Embryonic facial prominence (tissue), 1 donor: Measurements from ENCODE around the gene COX7A2.

Experiments
- DNase-seq: peaks from one replicate; pipeline ENCODE4 v3.0.0-alpha.2; 2016; ENCODE audit errors: extremely low spot score

Gene COX7A2

GRCh38 chr6:75243333-75244062, at the start of gene COX7A2:
Gene COX7A2 (minus strand): TSS chr6:75243801. CDS start chr6:75243734, 67 bp downstream.
- peak; percentile 97 for DNase-seq

GRCh38 chr6:75292555-75292954, 49.0 kb upstream of the COX7A2 start:
- DNase-seq, result no peak

GRCh38 chr6:75291744-75292143, 48.1 kb upstream of the COX7A2 start:
- DNase-seq, result no peak

GRCh38 chr6:75291331-75291730, 47.7 kb upstream of the COX7A2 start:
- no peak for DNase-seq

GRCh38 chr6:75290136-75290945, 46.7 kb upstream of the COX7A2 start:
- no peak for DNase-seq

GRCh38 chr6:75288023-75288422, 44.4 kb upstream of the COX7A2 start:
- no peak for DNase-seq

GRCh38 chr6:75287424-75287823, 43.8 kb upstream of the COX7A2 start:
- no peak for DNase-seq

GRCh38 chr6:75286955-75287354, 43.4 kb upstream of the COX7A2 start:
- no peak for DNase-seq

GRCh38 chr6:75285283-75285639, 41.7 kb upstream of the COX7A2 start:
- DNase-seq, result no peak

GRCh38 chr6:75284632-75285282, 41.2 kb upstream of the COX7A2 start, which contains the start of gene TMEM30A:
Gene TMEM30A (minus strand): TSS chr6:75284792. CDS start chr6:75284638, 154 bp downstream.
- DNase-seq, result peak; percentile 99

GRCh38 chr6:75283907-75284631, 40.5 kb upstream of the COX7A2 start:
- DNase-seq, result no peak

- DNase-seq, result no peak
These were observed 39.1 kb upstream of the COX7A2 start for GRCh38 chr6:75282706-75283105.

GRCh38 chr6:75281653-75282052, 38.1 kb upstream of the COX7A2 start:
- no peak for DNase-seq

GRCh38 chr6:75280131-75280855, 36.7 kb upstream of the COX7A2 start:
- DNase-seq, result no peak

- no peak for DNase-seq
These were observed 35.8 kb upstream of the COX7A2 start for GRCh38 chr6:75279418-75279817.

GRCh38 chr6:75278474-75279077, 35.0 kb upstream of the COX7A2 start:
- no peak for DNase-seq

- no peak for DNase-seq
These were observed 31.5 kb upstream of the COX7A2 start for GRCh38 chr6:75275067-75275466.

- no peak for DNase-seq
These were observed 29.4 kb upstream of the COX7A2 start for GRCh38 chr6:75273009-75273408.

- no peak for DNase-seq
These were observed 28.7 kb upstream of the COX7A2 start for GRCh38 chr6:75272145-75272840.

GRCh38 chr6:75268988-75269354, 25.4 kb upstream of the COX7A2 start:
- no peak for DNase-seq
